RWPE2 (cell line): ENCODE results near the gene IQSEC2.

ENCODE experiments used
- ATAC-seq: fragments of 200-7000 bp; cut with Tn5 transposase; 3 replicates; pipeline ENCODE4 v1.9.1; 2021; ENCODE audit warnings: low read depth
- DNase-seq: peaks from one replicate; pipeline ENCODE4 v3.0.0-alpha.2; 2020; ENCODE audit warnings: low spot score
- H3K27ac ChIP-seq: fragments of 450-650 bp; 2 replicates; pipeline ENCODE4 v1.5.1; 2017; ENCODE audit warnings: mild to moderate bottlenecking; ENCODE audit not compliant: poor library complexity, severe bottlenecking
- H3K27me3 ChIP-seq: fragments of 250-450 bp; sonication (Bioruptor Pico); 2 replicates; pipeline ENCODE4 v1.5.1; 2021; ENCODE audit warnings: mild to moderate bottlenecking, moderate library complexity; ENCODE audit not compliant: insufficient read depth, poor library complexity, severe bottlenecking
- H3K36me3 ChIP-seq: fragments of 250-450 bp; sonication (Bioruptor Pico); 2 replicates; pipeline ENCODE4 v1.5.1; 2020; ENCODE audit warnings: low read depth, mild to moderate bottlenecking, moderate library complexity
- H3K4me1 ChIP-seq: fragments of 250-450 bp; sonication (Bioruptor Pico); 2 replicates; pipeline ENCODE4 v1.5.1; 2021; ENCODE audit warnings: mild to moderate bottlenecking, moderate library complexity; ENCODE audit not compliant: insufficient read depth, poor library complexity, severe bottlenecking
- H3K4me3 ChIP-seq: fragments of 250-450 bp; sonication (Bioruptor Pico); 2 replicates; pipeline ENCODE4 v1.5.1; 2021; ENCODE audit warnings: mild to moderate bottlenecking, moderate library complexity; ENCODE audit not compliant: severe bottlenecking
- H3K9me3 ChIP-seq: fragments of 250-450 bp; sonication (Bioruptor Pico); 2 replicates; pipeline ENCODE4 v1.5.1; 2021; ENCODE audit warnings: mild to moderate bottlenecking, moderate library complexity; ENCODE audit not compliant: severe bottlenecking
- TF ChIP-seq, protein P1 (sequence below): fragments of 450-650 bp; IDR thresholded peaks from one replicate; pipeline ENCODE4 v1.5.1; 2017; ENCODE audit warnings: mild to moderate bottlenecking, moderate library complexity; ENCODE audit not compliant: poor library complexity, severe bottlenecking

The IQSEC2 gene

DNA sequence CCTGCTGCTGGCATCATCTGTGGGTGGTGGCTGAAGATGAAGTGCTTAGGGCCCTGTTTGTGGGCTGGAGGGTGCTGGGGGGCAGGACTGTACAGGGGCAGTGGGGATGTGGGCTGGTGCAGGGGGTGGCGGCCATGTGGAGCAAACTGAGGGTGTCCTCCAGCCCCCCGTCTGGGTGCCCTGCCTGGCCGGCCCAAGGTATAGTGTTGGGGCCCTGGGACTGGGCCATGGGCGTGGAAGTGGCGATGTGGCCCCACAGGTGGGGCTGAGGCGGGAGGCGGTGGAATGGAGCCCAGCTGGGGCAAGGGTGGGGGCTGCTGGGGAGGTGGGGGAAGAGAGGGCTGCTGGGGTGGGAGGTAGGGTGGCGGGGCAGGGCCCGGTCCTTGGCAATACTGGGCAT, 46.9 kb downstream of the IQSEC2 start:
- TF ChIP-seq, protein P1, sequence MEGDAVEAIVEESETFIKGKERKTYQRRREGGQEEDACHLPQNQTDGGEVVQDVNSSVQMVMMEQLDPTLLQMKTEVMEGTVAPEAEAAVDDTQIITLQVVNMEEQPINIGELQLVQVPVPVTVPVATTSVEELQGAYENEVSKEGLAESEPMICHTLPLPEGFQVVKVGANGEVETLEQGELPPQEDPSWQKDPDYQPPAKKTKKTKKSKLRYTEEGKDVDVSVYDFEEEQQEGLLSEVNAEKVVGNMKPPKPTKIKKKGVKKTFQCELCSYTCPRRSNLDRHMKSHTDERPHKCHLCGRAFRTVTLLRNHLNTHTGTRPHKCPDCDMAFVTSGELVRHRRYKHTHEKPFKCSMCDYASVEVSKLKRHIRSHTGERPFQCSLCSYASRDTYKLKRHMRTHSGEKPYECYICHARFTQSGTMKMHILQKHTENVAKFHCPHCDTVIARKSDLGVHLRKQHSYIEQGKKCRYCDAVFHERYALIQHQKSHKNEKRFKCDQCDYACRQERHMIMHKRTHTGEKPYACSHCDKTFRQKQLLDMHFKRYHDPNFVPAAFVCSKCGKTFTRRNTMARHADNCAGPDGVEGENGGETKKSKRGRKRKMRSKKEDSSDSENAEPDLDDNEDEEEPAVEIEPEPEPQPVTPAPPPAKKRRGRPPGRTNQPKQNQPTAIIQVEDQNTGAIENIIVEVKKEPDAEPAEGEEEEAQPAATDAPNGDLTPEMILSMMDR, result no peak
- no peak for DNase-seq
- no peaks in the 10 kb centered on the region for H3K4me1 ChIP-seq
- no peak overlapping the region for H3K27ac ChIP-seq
- no peaks in the 10 kb centered on the region for H3K9me3 ChIP-seq
- H3K27me3 ChIP-seq, result no peaks in the 10 kb centered on the region
- no peaks in the 10 kb centered on the region for H3K36me3 ChIP-seq
- no peak for ATAC-seq
- H3K4me3 ChIP-seq, result no peak overlapping the region

DNA sequence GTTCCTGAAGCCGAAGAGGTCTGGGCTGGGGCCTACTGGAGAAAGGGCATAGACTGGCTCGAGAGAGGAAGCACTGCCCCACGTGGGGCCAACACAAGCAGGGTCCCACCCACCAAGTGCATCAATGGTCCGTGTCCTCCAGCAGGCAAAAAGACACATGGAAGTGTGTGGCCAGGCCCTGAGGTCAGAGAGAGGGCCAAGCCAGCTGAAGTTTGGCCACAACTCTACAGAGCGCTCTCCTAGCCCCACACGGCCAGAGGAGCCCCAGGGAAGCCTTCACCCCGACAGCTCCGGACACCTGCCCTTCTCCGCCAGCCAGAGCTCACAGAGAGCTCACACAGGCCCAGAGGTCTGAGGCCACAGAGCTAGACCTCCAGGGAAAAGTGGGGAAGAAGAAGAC, 47.8 kb downstream of the IQSEC2 start:
- Histone ChIP-seq H3K4me3 (no peak overlapping the region), H3K27me3 (no peaks in the 10 kb centered on the region), H3K4me1 (no peaks in the 10 kb centered on the region), H3K9me3 (no peaks in the 10 kb centered on the region), H3K27ac (no peak overlapping the region), H3K36me3 (no peaks in the 10 kb centered on the region)
- ATAC-seq (no peak), DNase-seq (no peak)
- TF ChIP-seq, protein P1, result no peak

DNA sequence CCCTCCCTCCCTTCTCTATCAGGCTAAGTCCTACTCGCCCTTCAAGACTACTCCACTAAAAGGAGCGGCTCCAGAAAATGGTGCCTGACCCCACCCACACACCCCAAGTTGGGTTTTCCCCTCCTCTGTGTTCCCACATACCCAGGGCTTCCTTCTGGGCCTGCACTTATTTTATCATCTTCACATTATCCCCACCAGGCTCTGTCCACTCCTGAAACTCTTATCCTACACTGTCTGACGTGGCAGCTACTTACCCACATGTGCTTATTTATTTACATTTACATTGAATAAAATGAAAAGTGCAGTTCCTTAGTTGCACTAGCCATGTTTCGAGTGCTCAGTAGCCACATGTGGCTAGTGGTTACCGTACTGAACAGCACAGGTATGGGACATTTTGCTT, 51.3 kb downstream of the IQSEC2 start:
- H3K4me3 ChIP-seq, result no peak overlapping the region
- TF ChIP-seq, protein P1, result no peak
- H3K9me3 ChIP-seq, result no peaks in the 10 kb centered on the region
- ATAC-seq (no peak), DNase-seq (no peak)
- no peaks in the 10 kb centered on the region for H3K27me3 ChIP-seq
- H3K27ac ChIP-seq, result no peak overlapping the region
- no peaks in the 10 kb centered on the region for H3K36me3 ChIP-seq
- H3K4me1 ChIP-seq, result no peaks in the 10 kb centered on the region

DNA sequence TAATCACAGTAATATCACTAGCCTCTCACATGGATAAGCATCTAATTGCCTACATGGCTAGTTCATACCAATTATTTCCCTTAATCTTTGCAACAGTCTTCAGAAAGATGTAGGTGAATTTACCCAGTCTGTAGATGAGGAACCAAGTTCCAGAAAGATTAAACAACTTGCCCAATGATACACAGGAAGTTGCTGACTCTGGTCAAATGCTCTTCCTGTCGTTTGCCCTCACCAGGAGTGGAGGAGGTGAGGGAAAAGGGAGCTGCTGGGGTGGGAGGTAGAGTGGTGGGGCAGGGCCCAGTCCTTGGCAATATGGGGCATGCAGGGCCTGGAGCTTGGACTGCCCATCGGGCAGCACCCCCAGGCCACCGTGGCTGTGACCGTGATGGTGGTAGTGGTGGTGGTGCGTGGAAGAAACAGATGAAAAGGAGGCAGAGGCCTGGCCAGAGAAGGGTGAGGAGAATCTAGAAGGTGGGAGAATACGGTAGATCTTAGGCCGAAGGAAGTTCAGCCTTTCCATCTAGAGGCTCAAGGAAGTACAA, 54.1 kb downstream of the IQSEC2 start:
- peaks cover 13% of the 10 kb centered on the region for H3K4me1 ChIP-seq
- no peak for DNase-seq
- no peak overlapping the region for H3K27ac ChIP-seq
- TF ChIP-seq, protein P1, result no peak
- H3K4me3 ChIP-seq, result no peak overlapping the region
- H3K36me3 ChIP-seq, result peaks cover 8% of the 10 kb centered on the region
- no peaks in the 10 kb centered on the region for H3K9me3 ChIP-seq
- ATAC-seq, result no peak
- no peaks in the 10 kb centered on the region for H3K27me3 ChIP-seq
